GM12874 (cell line): Measurements from ENCODE around the gene GRIK3.

ENCODE experiments used
- CTCF ChIP-seq: IDR thresholded peaks from 2 replicates; pipeline ENCODE4 v1.5.1; 2011; ENCODE audit warnings: low read depth, mild to moderate bottlenecking, control low read depth, low read length, moderate library complexity; ENCODE audit not compliant: insufficient read depth

Gene GRIK3

GRCh38 chr1:37015713-37016112 lies 18.6 kb downstream of the GRIK3 start:
- TF ChIP-seq CTCF, result no peak

GRCh38 chr1:37012226-37012625 lies 22.1 kb downstream of the GRIK3 start:
- TF ChIP-seq CTCF, result no peak

GRCh38 chr1:37010011-37010410 lies 24.3 kb downstream of the GRIK3 start:
- no peak for TF ChIP-seq CTCF

GRCh38 chr1:37009521-37009920 lies 24.8 kb downstream of the GRIK3 start:
- TF ChIP-seq CTCF, result no peak

- no peak for TF ChIP-seq CTCF
Measured at GRCh38 chr1:37006132-37006868, 28.0 kb downstream of the GRIK3 start.

- no peak for TF ChIP-seq CTCF
Measured at GRCh38 chr1:37002898-37003297, 31.4 kb downstream of the GRIK3 start.

- TF ChIP-seq CTCF, result no peak
Measured at GRCh38 chr1:37001703-37002102, 32.6 kb downstream of the GRIK3 start.
